ENCODE results near the gene CDC7. TPM values are rescaled to one million over a fixed set of nuclear protein-coding genes. Genes with fewer than 3 reads are reported as not detected.
A peak's percentile ranks its signal among the peaks of the same experiment; 100 is the strongest.

Gene CDC7
- polyA plus RNA-seq, 1 donor (not counting 4 experiments of a cell fraction or from before 2014, with no cell fraction given), result 8.1 TPM

DNA sequence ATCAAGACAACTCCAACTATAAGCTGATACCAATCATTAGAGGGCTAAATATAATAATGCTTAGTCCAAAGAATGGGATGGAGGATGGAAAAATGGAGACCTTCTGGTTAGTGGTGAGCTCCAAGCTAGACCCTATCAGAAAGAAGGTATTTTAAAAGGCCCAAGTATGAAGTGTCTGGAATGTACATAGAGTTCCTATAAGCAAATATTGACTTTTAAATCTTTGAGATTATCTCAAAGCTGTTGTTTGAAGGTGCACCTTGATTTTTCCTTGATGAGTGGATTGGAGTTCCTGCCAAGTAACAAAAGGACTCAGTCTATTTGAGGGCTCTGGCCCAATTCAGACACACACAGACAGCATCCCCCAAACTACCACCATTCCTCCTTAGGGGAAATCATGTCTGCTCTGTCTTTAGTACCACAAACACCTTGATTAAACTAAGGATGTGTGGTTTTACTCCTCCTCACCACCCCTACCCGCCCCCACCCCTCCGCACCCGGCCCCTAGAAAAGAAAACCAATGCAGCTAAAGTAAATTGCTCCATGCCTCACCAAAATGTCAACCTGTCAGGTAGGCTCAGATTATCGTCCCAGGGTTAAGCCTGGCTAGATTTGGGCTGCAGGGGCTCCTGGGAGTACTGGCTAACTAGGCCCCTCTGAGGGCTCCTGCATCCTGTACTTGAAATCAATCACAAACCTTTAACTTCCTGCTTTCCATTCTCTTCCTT lies 59.4 kb downstream of the CDC7 start:
- Histone ChIP-seq H3K79me2 (ENCODE audit: control insufficient read depth, insufficient read depth, low read length) (no peaks in the 10 kb centered on the region), H3K9me3 (ENCODE audit: control insufficient read depth, low read depth, low read length) (no peaks in the 10 kb centered on the region), H3K9ac (ENCODE audit: control insufficient read depth, extremely low read depth, insufficient read depth, low read length) (no peak overlapping the region), H3K9me1 (ENCODE audit: control insufficient read depth, extremely low read depth, insufficient read depth, low read length) (no peaks in the 10 kb centered on the region), H4K20me1 (ENCODE audit: control insufficient read depth, extremely low read depth, insufficient read depth, low read length) (no peaks in the 10 kb centered on the region), H3K27ac (ENCODE audit: control insufficient read depth, insufficient read depth, low read length) (no peak overlapping the region), H3K4me1 (ENCODE audit: control insufficient read depth, extremely low read depth, insufficient read depth, low read length) (peaks cover 21% of the 10 kb centered on the region), H3K27me3 (ENCODE audit: control insufficient read depth, extremely low read depth, insufficient read depth, low read length) (no peaks in the 10 kb centered on the region), H2AFZ (ENCODE audit: control insufficient read depth, low read length) (no peak overlapping the region), H3K4me3 (ENCODE audit: control insufficient read depth in 2 of 3, extremely low read depth in 1 of 3, insufficient read depth in 2 of 3, low read depth in 1 of 3, low read length in 3 of 3) (no peak overlapping the region), H3K4me2 (ENCODE audit: control insufficient read depth, extremely low read depth, insufficient read depth, low read depth, low read length) (no peak overlapping the region), H3K36me3 (ENCODE audit: control insufficient read depth in 2 of 2, extremely low read depth in 1 of 2, insufficient read depth in 2 of 2, low read length in 2 of 2) (no peaks in the 10 kb centered on the region)
- DNase-seq (ENCODE audit: low read depth, low spot score), result no peak
- TF ChIP-seq, protein P1, sequence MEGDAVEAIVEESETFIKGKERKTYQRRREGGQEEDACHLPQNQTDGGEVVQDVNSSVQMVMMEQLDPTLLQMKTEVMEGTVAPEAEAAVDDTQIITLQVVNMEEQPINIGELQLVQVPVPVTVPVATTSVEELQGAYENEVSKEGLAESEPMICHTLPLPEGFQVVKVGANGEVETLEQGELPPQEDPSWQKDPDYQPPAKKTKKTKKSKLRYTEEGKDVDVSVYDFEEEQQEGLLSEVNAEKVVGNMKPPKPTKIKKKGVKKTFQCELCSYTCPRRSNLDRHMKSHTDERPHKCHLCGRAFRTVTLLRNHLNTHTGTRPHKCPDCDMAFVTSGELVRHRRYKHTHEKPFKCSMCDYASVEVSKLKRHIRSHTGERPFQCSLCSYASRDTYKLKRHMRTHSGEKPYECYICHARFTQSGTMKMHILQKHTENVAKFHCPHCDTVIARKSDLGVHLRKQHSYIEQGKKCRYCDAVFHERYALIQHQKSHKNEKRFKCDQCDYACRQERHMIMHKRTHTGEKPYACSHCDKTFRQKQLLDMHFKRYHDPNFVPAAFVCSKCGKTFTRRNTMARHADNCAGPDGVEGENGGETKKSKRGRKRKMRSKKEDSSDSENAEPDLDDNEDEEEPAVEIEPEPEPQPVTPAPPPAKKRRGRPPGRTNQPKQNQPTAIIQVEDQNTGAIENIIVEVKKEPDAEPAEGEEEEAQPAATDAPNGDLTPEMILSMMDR (optimal IDR thresholded peaks at IDR 0.05 in 1 of 3, IDR thresholded peaks at IDR 0.05 in 1 of 3, conservative IDR thresholded peaks at IDR 0.05 in 1 of 3; ENCODE audit: extremely low read depth in 1 of 3, insufficient read depth in 2 of 3, low read length in 3 of 3), result no peak
- no peak for TF ChIP-seq EZH2 (IDR thresholded peaks at IDR 0.05; ENCODE audit: low read length)
- dilution Hi-C loops (cut with MboI; ENCODE audit: extremely low pct_ligation_motif_present, low sequenced_read_pairs), result no loop called here
- no peak for FAIRE-seq

DNA sequence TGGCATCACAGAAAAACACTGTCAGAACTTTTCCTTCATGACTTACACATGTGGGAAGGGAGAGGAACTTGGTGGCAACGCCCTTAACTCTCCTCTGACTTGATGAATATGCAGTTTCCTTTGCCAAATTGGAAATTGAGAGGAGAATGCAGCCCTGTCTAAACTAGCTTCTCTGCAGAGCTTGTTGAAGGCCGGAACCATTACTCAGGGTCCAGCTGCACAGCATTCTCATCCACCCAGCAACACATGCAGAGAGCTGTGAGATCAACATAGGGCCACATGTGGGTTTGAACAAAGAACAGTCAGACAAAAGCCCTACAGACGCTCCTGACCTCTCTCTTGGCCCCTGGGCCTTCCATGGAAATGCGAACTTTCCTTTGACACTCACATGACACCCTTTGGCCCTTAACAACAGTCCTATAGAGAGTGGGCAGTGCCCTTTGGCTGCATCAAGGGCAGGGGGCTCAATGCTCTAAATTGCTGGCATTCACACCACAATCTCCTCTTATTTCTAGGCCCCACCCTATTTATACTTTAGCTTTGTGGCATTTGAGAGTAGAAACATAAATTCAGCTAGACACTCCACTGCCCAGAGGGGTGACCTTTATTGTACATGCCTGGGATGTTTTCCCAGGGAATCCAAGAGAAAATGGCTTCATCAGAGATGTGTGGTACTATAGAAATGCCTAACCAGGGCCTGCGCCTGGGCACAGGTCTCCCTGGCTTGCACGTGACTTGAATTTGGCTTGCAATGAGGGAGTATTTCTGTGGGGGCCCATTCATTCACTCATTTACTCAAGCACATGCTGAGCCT lies 64.4 kb downstream of the CDC7 start:
- no peak overlapping the region for H3K27ac ChIP-seq (ENCODE audit: control insufficient read depth, insufficient read depth, low read length)

More for the DNA sequence above, 64.4 kb downstream of the CDC7 start:
- no peaks in the 10 kb centered on the region for H3K9me3 ChIP-seq (ENCODE audit: control insufficient read depth, low read depth, low read length)
- no peak overlapping the region for H3K4me2 ChIP-seq (ENCODE audit: control insufficient read depth, extremely low read depth, insufficient read depth, low read depth, low read length)
- no peak overlapping the region for H3K4me3 ChIP-seq (ENCODE audit: control insufficient read depth in 2 of 3, extremely low read depth in 1 of 3, insufficient read depth in 2 of 3, low read depth in 1 of 3, low read length in 3 of 3)
- no peaks in the 10 kb centered on the region for H3K79me2 ChIP-seq (ENCODE audit: control insufficient read depth, insufficient read depth, low read length)
- FAIRE-seq (peak; percentile 87), DNase-seq (ENCODE audit: low read depth, low spot score) (peak; percentile 65)
- no peak for TF ChIP-seq EZH2 (IDR thresholded peaks at IDR 0.05; ENCODE audit: low read length)
- TF ChIP-seq, protein P1 (optimal IDR thresholded peaks at IDR 0.05 in 1 of 3, IDR thresholded peaks at IDR 0.05 in 1 of 3, conservative IDR thresholded peaks at IDR 0.05 in 1 of 3; ENCODE audit: extremely low read depth in 1 of 3, insufficient read depth in 2 of 3, low read length in 3 of 3), result no peak
- H3K27me3 ChIP-seq (ENCODE audit: control insufficient read depth, extremely low read depth, insufficient read depth, low read length), result no peaks in the 10 kb centered on the region
- no peaks in the 10 kb centered on the region for H3K9me1 ChIP-seq (ENCODE audit: control insufficient read depth, extremely low read depth, insufficient read depth, low read length)
- H3K9ac ChIP-seq (ENCODE audit: control insufficient read depth, extremely low read depth, insufficient read depth, low read length), result no peak overlapping the region
- H4K20me1 ChIP-seq (ENCODE audit: control insufficient read depth, extremely low read depth, insufficient read depth, low read length), result no peaks in the 10 kb centered on the region
- H3K4me1 ChIP-seq (ENCODE audit: control insufficient read depth, extremely low read depth, insufficient read depth, low read length), result peaks cover 23% of the 10 kb centered on the region
- H2AFZ ChIP-seq (ENCODE audit: control insufficient read depth, low read length), result peak overlapping the region; percentile 47
- dilution Hi-C loops (cut with MboI; ENCODE audit: extremely low pct_ligation_motif_present, low sequenced_read_pairs), result no loop called here
- no peaks in the 10 kb centered on the region for H3K36me3 ChIP-seq (ENCODE audit: control insufficient read depth in 2 of 2, extremely low read depth in 1 of 2, insufficient read depth in 2 of 2, low read length in 2 of 2)
